Spleen (tissue), 11 donors: ENCODE results near the gene FNDC5. TPM values are rescaled to one million over a fixed set of nuclear protein-coding genes. Genes with fewer than 3 reads are reported as not detected.
"Not testable (repeated sequence)": the region's sequence is repeated elsewhere in the genome, so short reads cannot be mapped to it uniquely, and the experiment has no call there.

Source experiments
- DNase-seq: peaks from one replicate; pipeline ENCODE4 v3.0.0-alpha.2; 2020
- H3K27ac ChIP-seq, 8 donors: fragments of 200-600 bp; sonication (generic) in 7 of 8; 1 replicate in 4 of 8; 2 replicates in 4 of 8; pipeline versions ENCODE4 v1.5.0 to v1.8.0; 2016 to 2021; ENCODE audit warnings: inconsistent platforms in 4 of 8, mild to moderate bottlenecking in 4 of 8, moderate library complexity in 1 of 8
- H3K27me3 ChIP-seq, 7 donors: fragments of 200-600 bp; sonication (generic) in 6 of 7; replicated peaks in 1 of 7; 1 replicate in 4 of 7; 2 replicates in 3 of 7; pipeline versions ENCODE4 v1.5.0 to v1.8.0; 2016 to 2021; ENCODE audit warnings: inconsistent platforms in 3 of 7, mild to moderate bottlenecking in 1 of 7
- H3K36me3 ChIP-seq, 6 donors: fragments of 200-600 bp; sonication (generic) in 5 of 6; 1 replicate in 4 of 6; 2 replicates in 2 of 6; pipeline versions ENCODE4 v1.5.0 to v1.8.0; 2016 to 2021; ENCODE audit warnings: inconsistent platforms in 2 of 6
- H3K4me1 ChIP-seq, 6 donors: fragments of 200-600 bp; sonication (generic) in 5 of 6; 1 replicate in 3 of 6; 2 replicates in 3 of 6; pipeline versions ENCODE4 v1.5.0 to v1.8.0; 2016 to 2021; ENCODE audit warnings: inconsistent platforms in 3 of 6
- H3K4me3 ChIP-seq, 8 donors: fragments of 200-600 bp; sonication (generic) in 7 of 8; 1 replicate in 4 of 8; 2 replicates in 4 of 8; pipeline versions ENCODE4 v1.5.0 to v1.8.0; 2016 to 2021; ENCODE audit warnings: inconsistent platforms in 4 of 8, mild to moderate bottlenecking in 4 of 8, moderate library complexity in 2 of 8
- H3K9me3 ChIP-seq, 8 donors: fragments of 200-600 bp; sonication (generic) in 7 of 8; 1 replicate in 4 of 8; 2 replicates in 4 of 8; pipeline versions ENCODE4 v1.5.0 to v1.8.0; 2016 to 2021; ENCODE audit warnings: inconsistent platforms in 4 of 8
- CTCF ChIP-seq, 11 experiments: fragments of 200-600 bp in 7 of 11; fragments of 450-650 bp in 4 of 11; sonication (generic) in 4 of 11; IDR thresholded peaks in 8 of 11; conservative IDR thresholded peaks in 3 of 11; 1 replicate in 7 of 11; 2 replicates in 4 of 11; pipeline versions ENCODE4 v1.4.0 to v1.8.0; 2016 to 2021; ENCODE audit warnings: antibody characterized with exemption in 11 of 11, inconsistent platforms in 4 of 11, mild to moderate bottlenecking in 1 of 11
- POLR2A ChIP-seq, 3 donors: fragments of 450-650 bp; IDR thresholded peaks; one replicate each; pipeline ENCODE4 v1.5.1; 2017; ENCODE audit warnings: antibody characterized with exemption in 3 of 3, mild to moderate bottlenecking in 1 of 3
- POLR2AphosphoS5 ChIP-seq, 3 donors: sonication (generic); formaldehyde crosslinking; IDR thresholded peaks; one replicate each; pipeline ENCODE4 v1.5.1; 2017; ENCODE audit warnings: antibody characterized with exemption in 3 of 3
- WGBS, 5 donors: extraction: QIAGEN DNeasy Blood & Tissue Kit in 3 of 5; methylation state at CpG; one replicate each; pipeline versions ENCODE4 v1.1.5 to v1.1.7; 2013 to 2018; 5-methylcytosine and 5-hydroxymethylcytosine counted together
- intact Hi-C: fragments of 100-400 bp; cut with DNase I; formaldehyde crosslinking; loops from one replicate; pipeline ENCODE4 v1.15.0; 2023; ENCODE audit warnings: low total_unique reads
- polyA plus RNA-seq, 3 donors: library from polyadenylated mRNA; stranded (reverse); fragments of 200-250 nt; gene quantifications; one replicate each; pipeline ENCODE4 v1.2.1, GENCODE V29; 2013
- total RNA-seq, 7 donors: library from RNA; depleted of rRNA in 3 of 7; stranded (reverse); fragments of >200 nt in 3 of 7; fragmentation: NEBNext Ultra II Directional in 4 of 7; extraction: Animal tissue kit (Norgen Biotek cat#: 25700) in 4 of 7; gene quantifications; one replicate each; pipeline versions ENCODE4 v1.1.0 to v1.2.1, GENCODE V29; 2016 to 2021
- donor health status: healthy with polysubstance abuse.
- donor health status: DM: no; HTN: no; CAD: no; lungs with moderate emphysema.
- donor health status: DM: no; HTN: no; CAD: no.
- donor health status: Bipolar disorder and iron deficiency.
- donor health status: healthy.
- donor health status: DM: no; HTN: no; CAD: no.
- donor health status: DM: yes; HTN: yes; CAD: no.

FNDC5 gene
- total and polyA plus RNA-seq, 10 donors: 0.30 TPM; not detected in 8

- intact Hi-C loops: no loop called here
- Histone ChIP-seq H3K36me3 (no peaks in the 10 kb centered on the region), H3K4me1 (peaks cover 0 to 8% (median 0%) of the 10 kb centered on the region in 6 donors), H3K9me3 (no peaks in the 10 kb centered on the region), H3K27ac (no peak overlapping the region), H3K4me3 (no peak overlapping the region), H3K27me3 (peaks cover 0 to 51% (median 7%) of the 10 kb centered on the region in 7 donors)
- TF ChIP-seq CTCF (IDR thresholded peaks at IDR 0.05 in 8 of 11, conservative IDR thresholded peaks at IDR 0.05 in 3 of 11) (no peak), POLR2AphosphoS5 (IDR thresholded peaks at IDR 0.05) (no peak), POLR2A (IDR thresholded peaks at IDR 0.05) (no peak)
- 82 to 95% (median 86%) methylated on average over 12 of the region's 12 CpGs for WGBS, 5 donors
- DNase-seq: no peak
These were observed 45.3 kb upstream of the FNDC5 start for GRCh38 chr1:32915766-32916706.

DNA sequence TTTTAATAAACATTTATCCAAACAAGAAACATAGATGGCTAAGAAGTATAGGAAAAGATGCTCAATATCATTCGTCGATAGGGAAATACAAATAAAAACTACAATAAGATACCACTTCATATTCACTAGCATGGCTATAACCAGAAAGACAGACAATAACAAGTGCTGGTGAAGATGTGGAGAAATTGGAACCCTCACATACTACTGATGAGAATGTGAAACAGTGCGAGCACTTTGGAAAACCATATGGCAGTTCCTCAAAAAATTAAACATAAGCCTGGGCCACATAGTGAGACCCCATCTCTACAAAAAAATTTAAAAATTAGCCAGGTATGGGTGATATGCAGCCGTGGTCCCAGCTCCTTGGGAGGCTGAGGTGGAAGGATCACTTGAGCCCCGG is 39.6 kb upstream of the FNDC5 start:
- peaks cover 0 to 20% (median 0%) of the 10 kb centered on the region in 7 donors for H3K27me3 ChIP-seq
- H3K4me1 ChIP-seq: no peaks in the 10 kb centered on the region
- H3K27ac ChIP-seq: no peak overlapping the region
- no peaks in the 10 kb centered on the region for H3K9me3 ChIP-seq
- no peak for DNase-seq
- intact Hi-C loops: no loop called here
- TF ChIP-seq CTCF (IDR thresholded peaks at IDR 0.05 in 8 of 11, conservative IDR thresholded peaks at IDR 0.05 in 3 of 11) (no peak), POLR2AphosphoS5 (IDR thresholded peaks at IDR 0.05) (no peak), POLR2A (IDR thresholded peaks at IDR 0.05) (no peak)
- no peak overlapping the region for H3K4me3 ChIP-seq
- H3K36me3 ChIP-seq: no peaks in the 10 kb centered on the region
- 89 to 94% (median 93%) methylated on average over 5 of the region's 5 CpGs for WGBS, 5 donors

DNA sequence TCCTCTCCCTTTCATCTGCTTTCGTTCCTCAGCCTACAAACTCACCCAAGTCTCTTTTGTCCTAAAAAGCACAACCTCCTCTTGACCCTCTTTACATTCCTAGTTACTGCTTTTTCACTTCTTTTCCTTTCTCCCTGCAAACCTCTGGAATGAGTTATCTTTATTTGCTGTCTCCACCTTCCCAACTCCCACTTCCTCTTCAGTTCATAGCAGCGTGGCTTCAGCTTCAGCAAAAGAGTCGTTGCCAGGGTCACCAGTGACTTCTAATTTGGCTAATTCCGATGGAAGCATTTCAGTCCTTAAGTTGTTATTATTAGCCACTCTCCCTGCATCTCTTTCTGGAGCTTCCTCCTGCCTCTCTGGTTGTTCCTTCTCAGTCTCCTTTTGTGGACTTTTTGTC is 36.7 kb upstream of the FNDC5 start:
- intact Hi-C loops: no loop called here
- Histone ChIP-seq H3K9me3 (no peaks in the 10 kb centered on the region), H3K4me3 (no peak overlapping the region), H3K36me3 (no peaks in the 10 kb centered on the region), H3K4me1 (no peaks in the 10 kb centered on the region), H3K27ac (no peak overlapping the region), H3K27me3 (peaks cover 0 to 25% (median 0%) of the 10 kb centered on the region in 7 donors)
- TF ChIP-seq POLR2A (IDR thresholded peaks at IDR 0.05) (no peak), CTCF (IDR thresholded peaks at IDR 0.05 in 8 of 11, conservative IDR thresholded peaks at IDR 0.05 in 3 of 11) (no peak), POLR2AphosphoS5 (IDR thresholded peaks at IDR 0.05) (no peak)
- no peak for DNase-seq
- 25 to 38% (median 31%) methylated on average over 4 of the region's 4 CpGs for WGBS, 5 donors

GRCh38 chr1:32906654-32907053 is 35.9 kb upstream of the FNDC5 start:
- Histone ChIP-seq H3K27me3 (peaks cover 0 to 33% (median 4%) of the 10 kb centered on the region in 7 donors), H3K9me3 (no peaks in the 10 kb centered on the region), H3K27ac (no peak overlapping the region), H3K4me3 (no peak overlapping the region), H3K4me1 (peaks cover 0 to 5% (median 1%) of the 10 kb centered on the region in 6 donors), H3K36me3 (no peaks in the 10 kb centered on the region)
- intact Hi-C loops: no loop called here
- DNase-seq: no peak
- WGBS, 5 donors: 84 to 89% (median 85%) methylated on average over 7 of the region's 7 CpGs
- TF ChIP-seq CTCF (IDR thresholded peaks at IDR 0.05 in 8 of 11, conservative IDR thresholded peaks at IDR 0.05 in 3 of 11): no peak
- no peak for TF ChIP-seq POLR2A (IDR thresholded peaks at IDR 0.05)
- no peak for TF ChIP-seq POLR2AphosphoS5 (IDR thresholded peaks at IDR 0.05)

DNA sequence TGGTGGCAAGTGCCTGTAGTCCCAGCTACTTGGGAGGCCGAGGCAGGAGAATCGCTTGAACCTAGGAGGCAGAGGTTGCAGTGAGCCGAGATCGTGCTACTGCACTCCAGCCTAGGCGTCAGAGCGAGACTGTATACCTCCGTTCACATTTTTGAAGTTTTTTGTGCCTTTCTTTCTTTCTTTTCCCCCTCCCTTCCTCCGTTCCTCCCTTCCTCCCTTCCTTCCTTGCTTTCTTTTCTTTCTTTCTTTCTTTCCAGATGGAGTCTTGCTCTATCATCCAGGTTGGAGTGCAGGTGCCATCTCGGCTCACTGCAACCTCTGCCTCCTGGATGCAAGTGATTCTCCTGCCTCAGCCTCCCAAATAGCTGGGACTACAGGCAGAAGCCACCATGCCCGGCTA is 34.9 kb upstream of the FNDC5 start:
- WGBS, 5 donors: 78 to 83% (median 81%) methylated on average over 10 of the region's 10 CpGs
- Histone ChIP-seq H3K27me3 (peaks cover 0 to 43% (median 12%) of the 10 kb centered on the region in 7 donors), H3K4me1 (peaks cover 3 to 13% (median 8%) of the 10 kb centered on the region in 6 donors)
- H3K4me3 ChIP-seq, DNase-seq, H3K36me3 ChIP-seq, H3K9me3 ChIP-seq, H3K27ac ChIP-seq, intact Hi-C loops: not testable (repeated sequence)
